K562 (cell line): ENCODE data around the gene SUDS3. TPM values are rescaled to one million over a fixed set of nuclear protein-coding genes. Genes with fewer than 3 reads are reported as not detected.
A peak's percentile ranks its signal among the peaks of the same experiment; 100 is the strongest.

Experiments used
- BRD4 ChIP-seq: fragments of 200-600 bp; sonication (generic); IDR thresholded peaks from 2 replicates; pipeline ENCODE4 v1.6.1; 2017; ENCODE audit warnings: inconsistent platforms
- C11orf30 ChIP-seq: fragments of 450-650 bp; IDR thresholded peaks from 2 replicates; pipeline ENCODE4 v1.6.1; 2016; ENCODE audit warnings: low read depth, mild to moderate bottlenecking
- CREB1 ChIP-seq, 2 experiments: sonication (generic) in 1 of 2; formaldehyde crosslinking in 1 of 2; IDR thresholded peaks; 2 replicates each; pipeline versions ENCODE4 v1.6.1 to v1.8.0; 2012 to 2022; ENCODE audit warnings: inconsistent platforms in 1 of 2, mild to moderate bottlenecking in 1 of 2, missing genetic modification reagents in 1 of 2, moderate library complexity in 1 of 2
- DPF2 ChIP-seq: fragments of 450-650 bp; IDR thresholded peaks from 2 replicates; pipeline ENCODE4 v1.6.1; 2016
- E2F4 ChIP-seq: sonication (generic); formaldehyde crosslinking; IDR thresholded peaks from 2 replicates; pipeline ENCODE4 v1.8.0; 2022; ENCODE audit warnings: mild to moderate bottlenecking, low read depth, missing genetic modification reagents
- ESRRA ChIP-seq: fragments of 450-650 bp; IDR thresholded peaks from 2 replicates; pipeline ENCODE4 v1.6.1; 2014; ENCODE audit warnings: low read depth, mild to moderate bottlenecking, moderate library complexity, borderline replicate concordance
- FOXJ2 ChIP-seq: fragments of 200-800 bp; sonication (Bioruptor generic); IDR thresholded peaks from 2 replicates; pipeline ENCODE4 v1.6.1; 2016; ENCODE audit warnings: missing genetic modification characterization, missing compliant biosample characterization
- KHSRP ChIP-seq: fragments of 450-650 bp; IDR thresholded peaks from 2 replicates; pipeline ENCODE4 v1.6.1; 2017
- NCOA4 ChIP-seq: fragments of 450-650 bp; IDR thresholded peaks from 2 replicates; pipeline ENCODE4 v1.6.1; 2018; ENCODE audit warnings: mild to moderate bottlenecking; ENCODE audit not compliant: partially characterized antibody
- SIN3A ChIP-seq, 2 experiments: fragments of 150-350 bp in 1 of 2; IDR thresholded peaks; 2 replicates each; pipeline ENCODE4 v1.6.1; 2011 to 2016; ENCODE audit warnings: borderline replicate concordance in 2 of 2, low read depth in 2 of 2, low read length in 2 of 2, mild to moderate bottlenecking in 2 of 2, moderate library complexity in 2 of 2; ENCODE audit not compliant: control insufficient read depth in 1 of 2
- SMARCA4 ChIP-seq: fragments of 450-650 bp; IDR thresholded peaks from 2 replicates; pipeline ENCODE4 v1.6.1; 2016
- TFAM ChIP-seq: fragments of 250-450 bp; sonication (Bioruptor Pico); conservative IDR thresholded peaks from 2 replicates; pipeline ENCODE4 v1.5.0; 2021; ENCODE audit warnings: mild to moderate bottlenecking, moderate library complexity
- ZKSCAN8 ChIP-seq: fragments of 200-800 bp; sonication (Bioruptor generic); IDR thresholded peaks from 2 replicates; pipeline ENCODE4 v1.6.1; 2016; ENCODE audit warnings: missing genetic modification characterization, missing compliant biosample characterization
- ZNF766 ChIP-seq: fragments of 200-800 bp; sonication (Bioruptor generic); conservative IDR thresholded peaks from 2 replicates; pipeline ENCODE4 v1.6.1; 2016; ENCODE audit warnings: missing genetic modification characterization, missing compliant biosample characterization
- polyA plus RNA-seq, 8 experiments: library from polyadenylated mRNA; depleted of rRNA in 4 of 8; stranded (reverse) in 5 of 8; unstranded in 3 of 8; fragments of >200 nt; fragmentation: Nextera tagmentation in 2 of 8; fragmentation: Illumina TruSeq in 1 of 8; extraction: Ambion mirVana in 2 of 8; extraction: Trizol in 1 of 8; gene quantifications; 2 replicates each; pipeline versions ENCODE4 v1.2.1 to v1.2.3, GENCODE V29; 2011 to 2014; ENCODE audit warnings: inconsistent platforms in 1 of 8, missing spikeins in 1 of 8
- total RNA-seq, 7 experiments: library from RNA; depleted of rRNA in 6 of 7; stranded (reverse); fragments of >200 nt in 6 of 7; fragmentation: Illumina TruSeq in 2 of 7; extraction: Trizol in 2 of 7; gene quantifications; 2 replicates each; pipeline versions ENCODE4 v1.2.1 to v1.2.3, GENCODE V29; 2011 to 2021; ENCODE audit warnings: low replicate concordance in 1 of 7
- TF ChIP-seq, protein P1 (sequence below): IDR thresholded peaks from 2 replicates; pipeline ENCODE4 v1.6.1; 2014; ENCODE audit warnings: antibody characterized with exemption
- TF ChIP-seq, protein P2 (sequence below): sonication (generic); formaldehyde crosslinking; IDR thresholded peaks from 2 replicates; pipeline ENCODE4 v1.8.0; 2022; ENCODE audit warnings: mild to moderate bottlenecking, missing genetic modification reagents
- TF ChIP-seq, protein P3 (sequence below): fragments of 150-350 bp; conservative IDR thresholded peaks from 2 replicates; pipeline ENCODE4 v1.6.1; 2014; ENCODE audit warnings: low read length

The SUDS3 gene
- total and polyA plus RNA-seq, 9 of the 15 experiments (the other 6 are each of a cell fraction or from before 2014, with no cell fraction given), result 6.6 to 30.5 (median 23.3) TPM

GRCh38 chr12:118377884-118378470, 1.6 kb downstream of the SUDS3 start (continued):
- TF ChIP-seq TFAM, result no peak
- peak; percentile 69; the same call in 1 of the 2 replicates for TF ChIP-seq ZKSCAN8 (CRISPR knock-in tag)
- TF ChIP-seq ZNF766 (CRISPR knock-in tag), result no peak
- TF ChIP-seq CREB1 (IDR thresholded peaks at IDR 0.05), result no peak
- no peak for TF ChIP-seq CREB1 (CRISPR knock-in tag; IDR thresholded peaks at IDR 0.05)
- TF ChIP-seq ESRRA, result no peak
- TF ChIP-seq, protein P1, sequence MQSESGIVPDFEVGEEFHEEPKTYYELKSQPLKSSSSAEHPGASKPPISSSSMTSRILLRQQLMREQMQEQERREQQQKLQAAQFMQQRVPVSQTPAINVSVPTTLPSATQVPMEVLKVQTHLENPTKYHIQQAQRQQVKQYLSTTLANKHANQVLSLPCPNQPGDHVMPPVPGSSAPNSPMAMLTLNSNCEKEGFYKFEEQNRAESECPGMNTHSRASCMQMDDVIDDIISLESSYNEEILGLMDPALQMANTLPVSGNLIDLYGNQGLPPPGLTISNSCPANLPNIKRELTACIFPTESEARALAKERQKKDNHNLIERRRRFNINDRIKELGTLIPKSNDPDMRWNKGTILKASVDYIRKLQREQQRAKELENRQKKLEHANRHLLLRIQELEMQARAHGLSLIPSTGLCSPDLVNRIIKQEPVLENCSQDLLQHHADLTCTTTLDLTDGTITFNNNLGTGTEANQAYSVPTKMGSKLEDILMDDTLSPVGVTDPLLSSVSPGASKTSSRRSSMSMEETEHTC, result no peak
- TF ChIP-seq FOXJ2 (tag), result no peak
- TF ChIP-seq KHSRP, result no peak
- TF ChIP-seq BRD4, result no peak
- TF ChIP-seq, protein P2, sequence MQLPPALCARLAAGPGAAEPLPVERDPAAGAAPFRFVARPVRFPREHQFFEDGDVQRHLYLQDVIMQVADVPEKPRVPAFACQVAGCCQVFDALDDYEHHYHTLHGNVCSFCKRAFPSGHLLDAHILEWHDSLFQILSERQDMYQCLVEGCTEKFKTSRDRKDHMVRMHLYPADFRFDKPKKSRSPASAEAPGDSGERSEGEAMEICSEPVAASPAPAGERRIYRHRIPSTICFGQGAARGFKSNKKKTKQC (CRISPR knock-in tag), result no peak
- no peak for TF ChIP-seq C11orf30
- TF ChIP-seq, protein P3, sequence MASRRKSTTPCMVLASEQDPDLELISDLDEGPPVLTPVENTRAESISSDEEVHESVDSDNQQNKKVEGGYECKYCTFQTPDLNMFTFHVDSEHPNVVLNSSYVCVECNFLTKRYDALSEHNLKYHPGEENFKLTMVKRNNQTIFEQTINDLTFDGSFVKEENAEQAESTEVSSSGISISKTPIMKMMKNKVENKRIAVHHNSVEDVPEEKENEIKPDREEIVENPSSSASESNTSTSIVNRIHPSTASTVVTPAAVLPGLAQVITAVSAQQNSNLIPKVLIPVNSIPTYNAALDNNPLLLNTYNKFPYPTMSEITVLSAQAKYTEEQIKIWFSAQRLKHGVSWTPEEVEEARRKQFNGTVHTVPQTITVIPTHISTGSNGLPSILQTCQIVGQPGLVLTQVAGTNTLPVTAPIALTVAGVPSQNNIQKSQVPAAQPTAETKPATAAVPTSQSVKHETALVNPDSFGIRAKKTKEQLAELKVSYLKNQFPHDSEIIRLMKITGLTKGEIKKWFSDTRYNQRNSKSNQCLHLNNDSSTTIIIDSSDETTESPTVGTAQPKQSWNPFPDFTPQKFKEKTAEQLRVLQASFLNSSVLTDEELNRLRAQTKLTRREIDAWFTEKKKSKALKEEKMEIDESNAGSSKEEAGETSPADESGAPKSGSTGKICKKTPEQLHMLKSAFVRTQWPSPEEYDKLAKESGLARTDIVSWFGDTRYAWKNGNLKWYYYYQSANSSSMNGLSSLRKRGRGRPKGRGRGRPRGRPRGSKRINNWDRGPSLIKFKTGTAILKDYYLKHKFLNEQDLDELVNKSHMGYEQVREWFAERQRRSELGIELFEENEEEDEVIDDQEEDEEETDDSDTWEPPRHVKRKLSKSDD, result no peak
- TF ChIP-seq NCOA4, result no peak
- TF ChIP-seq SMARCA4, result peak; percentile 52; the same call in 1 of the 2 replicates
- TF ChIP-seq E2F4 (CRISPR knock-in tag), result no peak
- no peak for TF ChIP-seq SIN3A (IDR thresholded peaks at IDR 0.05; ENCODE audit: borderline replicate concordance in 2 of 2, control insufficient read depth in 1 of 2, low read depth in 2 of 2, low read length in 2 of 2)
- 0 out of 2 replicates have a peak, but pooled peaks have one; percentile 33 for TF ChIP-seq DPF2
